Astrocyte (in vitro differentiated cells and primary cell): ENCODE measurements around the gene PGAM2. TPM values are rescaled to one million over a fixed set of nuclear protein-coding genes. Genes with fewer than 3 reads are reported as not detected.

Source experiments
- DNase-seq: peaks from one replicate; pipeline ENCODE4 v3.0.0-alpha.2; 2010; ENCODE audit warnings: low read depth
- FAIRE-seq: peaks from 2 replicates; lab custom pipeline; 2011; peaks lifted over from hg19 to GRCh38; lab: Jason Lieb, UNC
- H2AFZ ChIP-seq: 2 replicates; pipeline ENCODE4 v1.6.0; 2012; ENCODE audit warnings: low read depth, low read length, inconsistent platforms
- H3K27ac ChIP-seq: 2 replicates; pipeline ENCODE4 v1.5.1; 2011; ENCODE audit warnings: low read depth, low read length, inconsistent platforms
- H3K27me3 ChIP-seq: 2 replicates; pipeline ENCODE4 v1.6.0; 2011; ENCODE audit warnings: low read length, inconsistent platforms; ENCODE audit not compliant: insufficient read depth
- H3K36me3 ChIP-seq: 2 replicates; pipeline ENCODE4 v1.5.1; 2011; ENCODE audit warnings: low read length, inconsistent platforms; ENCODE audit not compliant: insufficient read depth
- H3K4me1 ChIP-seq: 2 replicates; pipeline ENCODE4 v1.5.1; 2011; ENCODE audit warnings: low read length, inconsistent platforms; ENCODE audit not compliant: insufficient read depth
- H3K4me2 ChIP-seq: 2 replicates; pipeline ENCODE4 v1.6.0; 2012; ENCODE audit warnings: low read length, inconsistent platforms
- H3K4me3 ChIP-seq: 2 replicates; pipeline ENCODE4 v1.5.1; 2011; ENCODE audit warnings: low read depth, mild to moderate bottlenecking, low read length, inconsistent platforms; ENCODE audit not compliant: insufficient read depth
- H3K79me2 ChIP-seq: 2 replicates; pipeline ENCODE4 v1.6.0; 2012; ENCODE audit warnings: mild to moderate bottlenecking, low read length, inconsistent platforms; ENCODE audit not compliant: insufficient read depth
- H3K9ac ChIP-seq: 2 replicates; pipeline ENCODE4 v1.6.0; 2012; ENCODE audit warnings: mild to moderate bottlenecking, low read length, inconsistent platforms
- H3K9me3 ChIP-seq: 2 replicates; pipeline ENCODE4 v1.5.1; 2012; ENCODE audit warnings: low read depth, mild to moderate bottlenecking, low read length, inconsistent platforms; ENCODE audit not compliant: insufficient read depth
- H4K20me1 ChIP-seq: 2 replicates; pipeline ENCODE4 v1.6.0; 2012; ENCODE audit warnings: low read length, inconsistent platforms; ENCODE audit not compliant: insufficient read depth
- H3K27ac Mint-ChIP-seq: one replicate; pipeline ENCODE4 v1.8.0; 2021; ENCODE audit warnings: mild to moderate bottlenecking, mixed read lengths; ENCODE audit not compliant: unreplicated experiment
- H3K27me3 Mint-ChIP-seq: one replicate; pipeline ENCODE4 v1.8.0; 2021; ENCODE audit warnings: low read depth, mixed read lengths; ENCODE audit not compliant: unreplicated experiment
- H3K36me3 Mint-ChIP-seq: one replicate; pipeline ENCODE4 v1.8.0; 2021; ENCODE audit warnings: low read depth, mixed read lengths; ENCODE audit not compliant: unreplicated experiment
- H3K4me1 Mint-ChIP-seq: one replicate; pipeline ENCODE4 v1.8.0; 2021; ENCODE audit warnings: low read depth, mixed read lengths; ENCODE audit not compliant: unreplicated experiment
- H3K4me3 Mint-ChIP-seq: one replicate; pipeline ENCODE4 v1.8.0; 2021; ENCODE audit warnings: mild to moderate bottlenecking, moderate library complexity, mixed read lengths; ENCODE audit not compliant: unreplicated experiment
- H3K9me3 Mint-ChIP-seq: one replicate; pipeline ENCODE4 v1.8.0; 2021; ENCODE audit warnings: mild to moderate bottlenecking, mixed read lengths; ENCODE audit not compliant: unreplicated experiment
- EZH2 ChIP-seq: IDR thresholded peaks from 2 replicates; pipeline ENCODE4 v1.6.1; 2012; ENCODE audit warnings: mild to moderate bottlenecking, low read length, inconsistent platforms; ENCODE audit not compliant: insufficient read depth
- total RNA-seq: library from RNA; stranded (reverse); gene quantifications from 2 replicates; pipeline ENCODE4 v1.2.1, GENCODE V29; 2021
- TF ChIP-seq, protein P1 (sequence below): IDR thresholded peaks from 2 replicates; pipeline ENCODE4 v1.5.1; 2011; ENCODE audit warnings: low read depth, mild to moderate bottlenecking, inconsistent platforms, low read length, moderate library complexity; ENCODE audit not compliant: insufficient read depth

Gene PGAM2
- total RNA-seq, 1 donor from 2014 or later = 0.79 TPM

DNA sequence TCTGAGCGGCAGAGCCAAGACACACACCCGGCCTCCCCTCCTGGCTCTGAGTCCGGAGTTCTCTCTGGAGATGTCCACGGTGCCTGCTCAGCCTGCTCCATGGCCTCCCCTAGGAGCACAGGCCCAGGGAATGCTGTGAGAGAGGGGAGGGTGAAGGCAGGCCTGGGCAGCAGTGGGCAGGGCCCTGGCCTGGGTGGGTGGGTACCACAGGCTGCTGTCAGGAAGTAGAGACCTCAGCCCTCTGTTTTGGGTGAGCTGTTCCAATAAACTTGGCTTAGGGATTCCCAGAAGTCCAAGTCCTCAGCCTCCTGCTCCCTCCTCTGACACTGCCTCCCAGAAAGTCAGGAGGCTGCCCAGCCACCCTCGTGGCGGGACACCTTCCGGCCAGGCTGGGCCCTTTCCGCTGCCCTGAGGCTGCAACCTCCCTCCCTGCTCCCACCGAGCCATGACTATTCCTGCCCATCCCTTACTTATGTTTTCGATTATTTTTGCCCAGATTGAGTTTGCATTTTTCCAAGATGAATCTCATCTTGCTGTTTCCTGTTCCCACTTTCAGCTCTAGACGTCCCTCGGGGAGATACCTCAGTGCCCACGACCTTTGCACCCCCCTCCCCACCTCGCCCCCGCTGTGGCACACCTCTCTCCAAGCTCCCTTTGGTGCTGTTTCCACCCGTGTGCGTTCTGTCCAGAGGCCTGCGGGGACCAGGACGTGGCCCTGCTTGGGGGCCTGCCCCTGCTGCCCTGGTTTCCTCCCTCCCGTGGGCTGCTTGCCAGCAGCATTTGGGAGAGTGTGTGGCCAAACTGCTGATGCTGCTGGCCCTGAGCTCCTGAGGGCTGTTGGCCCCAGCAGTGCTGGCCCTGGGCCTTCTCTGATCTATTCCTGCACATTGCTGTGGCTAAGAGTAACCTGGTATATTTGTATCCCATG, 22.8 kb upstream of the PGAM2 start:
- DNase-seq (peak; percentile 83), FAIRE-seq (no peak)
- TF ChIP-seq EZH2 = no peak
- TF ChIP-seq, protein P1, sequence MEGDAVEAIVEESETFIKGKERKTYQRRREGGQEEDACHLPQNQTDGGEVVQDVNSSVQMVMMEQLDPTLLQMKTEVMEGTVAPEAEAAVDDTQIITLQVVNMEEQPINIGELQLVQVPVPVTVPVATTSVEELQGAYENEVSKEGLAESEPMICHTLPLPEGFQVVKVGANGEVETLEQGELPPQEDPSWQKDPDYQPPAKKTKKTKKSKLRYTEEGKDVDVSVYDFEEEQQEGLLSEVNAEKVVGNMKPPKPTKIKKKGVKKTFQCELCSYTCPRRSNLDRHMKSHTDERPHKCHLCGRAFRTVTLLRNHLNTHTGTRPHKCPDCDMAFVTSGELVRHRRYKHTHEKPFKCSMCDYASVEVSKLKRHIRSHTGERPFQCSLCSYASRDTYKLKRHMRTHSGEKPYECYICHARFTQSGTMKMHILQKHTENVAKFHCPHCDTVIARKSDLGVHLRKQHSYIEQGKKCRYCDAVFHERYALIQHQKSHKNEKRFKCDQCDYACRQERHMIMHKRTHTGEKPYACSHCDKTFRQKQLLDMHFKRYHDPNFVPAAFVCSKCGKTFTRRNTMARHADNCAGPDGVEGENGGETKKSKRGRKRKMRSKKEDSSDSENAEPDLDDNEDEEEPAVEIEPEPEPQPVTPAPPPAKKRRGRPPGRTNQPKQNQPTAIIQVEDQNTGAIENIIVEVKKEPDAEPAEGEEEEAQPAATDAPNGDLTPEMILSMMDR = no peak
- H3K9me3 Mint-ChIP-seq = peaks cover 3% of the 10 kb centered on the region
- H3K36me3 ChIP-seq = no peaks in the 10 kb centered on the region
- H3K36me3 Mint-ChIP-seq = no peaks in the 10 kb centered on the region
- H3K4me2 ChIP-seq = peak overlapping the region; percentile 72
- no peaks in the 10 kb centered on the region for H3K27me3 ChIP-seq
- no peaks in the 10 kb centered on the region for H3K27me3 Mint-ChIP-seq
- no peak overlapping the region for H3K4me3 Mint-ChIP-seq
- H3K27ac ChIP-seq = peak overlapping the region; percentile 90
- no peaks in the 10 kb centered on the region for H3K9me3 ChIP-seq
- no peaks in the 10 kb centered on the region for H4K20me1 ChIP-seq
- peaks cover 28% of the 10 kb centered on the region for H3K4me1 Mint-ChIP-seq
- H2AFZ ChIP-seq = peak overlapping the region; percentile 77
- peak overlapping the region; percentile 73 for H3K9ac ChIP-seq
- peak overlapping the region; percentile 53 for H3K27ac Mint-ChIP-seq
- H3K4me3 ChIP-seq = no peak overlapping the region
- H3K79me2 ChIP-seq = no peaks in the 10 kb centered on the region
- H3K4me1 ChIP-seq = peaks cover 27% of the 10 kb centered on the region

GRCh38 chr7:44086627-44087026, 21.3 kb upstream of the PGAM2 start:
- H3K27ac ChIP-seq = no peak overlapping the region
- no peak overlapping the region for H2AFZ ChIP-seq
- H3K9me3 ChIP-seq = no peaks in the 10 kb centered on the region
- H3K4me1 ChIP-seq = peaks cover 27% of the 10 kb centered on the region
- H3K4me3 ChIP-seq = no peak overlapping the region
- no peaks in the 10 kb centered on the region for H4K20me1 ChIP-seq
- H3K9ac ChIP-seq = no peak overlapping the region
- Mint-ChIP-seq H3K27me3 (no peaks in the 10 kb centered on the region), H3K36me3 (no peaks in the 10 kb centered on the region), H3K4me1 (peaks cover 28% of the 10 kb centered on the region), H3K9me3 (peaks cover 3% of the 10 kb centered on the region), H3K4me3 (no peak overlapping the region), H3K27ac (no peak overlapping the region)
- H3K27me3 ChIP-seq = no peaks in the 10 kb centered on the region
- DNase-seq (no peak), FAIRE-seq (peak; percentile 49)
- TF ChIP-seq, protein P1 = no peak
- no peak for TF ChIP-seq EZH2
- H3K36me3 ChIP-seq = no peaks in the 10 kb centered on the region
- no peak overlapping the region for H3K4me2 ChIP-seq
- H3K79me2 ChIP-seq = peaks cover 4% of the 10 kb centered on the region

DNA sequence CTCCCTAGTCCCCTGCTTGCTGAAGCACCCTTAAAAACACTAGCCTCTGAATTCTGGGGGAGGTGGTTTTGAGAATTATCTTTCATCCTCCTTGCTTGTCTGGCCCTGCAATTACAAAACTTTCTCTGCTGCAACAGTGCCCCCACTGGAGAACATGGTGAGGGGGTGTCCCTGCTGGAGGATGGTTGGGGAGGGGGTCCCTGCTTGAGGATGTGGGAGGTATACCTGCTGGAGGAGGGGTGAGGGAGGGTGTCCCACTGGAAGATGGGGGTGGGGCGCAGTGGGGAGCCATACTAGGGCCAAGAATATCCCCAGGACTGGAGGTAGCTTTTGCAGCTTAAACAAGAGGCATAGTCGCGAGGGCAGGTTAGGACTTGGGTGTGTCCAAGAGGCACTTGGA, 20.2 kb upstream of the PGAM2 start:
- no peak overlapping the region for H2AFZ ChIP-seq
- peaks cover 36% of the 10 kb centered on the region for H3K4me1 ChIP-seq
- no peaks in the 10 kb centered on the region for H4K20me1 ChIP-seq
- H3K4me2 ChIP-seq = no peak overlapping the region
- no peak overlapping the region for H3K4me3 Mint-ChIP-seq
- H3K27ac Mint-ChIP-seq = peak overlapping the region; percentile 76
- no peaks in the 10 kb centered on the region for H3K27me3 Mint-ChIP-seq
- H3K9ac ChIP-seq = no peak overlapping the region
- no peak overlapping the region for H3K4me3 ChIP-seq
- no peaks in the 10 kb centered on the region for H3K27me3 ChIP-seq
- DNase-seq (no peak), FAIRE-seq (no peak)
- no peak overlapping the region for H3K27ac ChIP-seq
- TF ChIP-seq, protein P1 = no peak
- no peak for TF ChIP-seq EZH2
- peaks cover 31% of the 10 kb centered on the region for H3K4me1 Mint-ChIP-seq
- peaks cover 14% of the 10 kb centered on the region for H3K79me2 ChIP-seq
- no peaks in the 10 kb centered on the region for H3K9me3 ChIP-seq
- peaks cover 4% of the 10 kb centered on the region for H3K36me3 Mint-ChIP-seq
- H3K9me3 Mint-ChIP-seq = no peaks in the 10 kb centered on the region
- no peaks in the 10 kb centered on the region for H3K36me3 ChIP-seq
